KMS-11 (cell line): Measurements from ENCODE around the gene TBCC.

Source experiments
- H2AFZ ChIP-seq: fragments of 200-600 bp; sonication (generic); 2 replicates; pipeline ENCODE4 v1.6.1; 2016; ENCODE audit warnings: antibody characterized with exemption, mixed run types, low read depth
- H3K27ac ChIP-seq: fragments of 200-600 bp; sonication (generic); 2 replicates; pipeline ENCODE4 v1.6.1; 2016; ENCODE audit warnings: mild to moderate bottlenecking, mixed run types
- H3K27me3 ChIP-seq: fragments of 200-600 bp; sonication (generic); 2 replicates; pipeline ENCODE4 v1.6.1; 2017; ENCODE audit warnings: mild to moderate bottlenecking, low read depth, mixed run types, moderate library complexity; ENCODE audit not compliant: insufficient read depth
- H3K36me3 ChIP-seq: fragments of 200-600 bp; sonication (generic); 2 replicates; pipeline ENCODE4 v1.6.1; 2017; ENCODE audit warnings: mild to moderate bottlenecking, mixed run types; ENCODE audit not compliant: insufficient read depth
- H3K4me1 ChIP-seq: fragments of 200-600 bp; sonication (generic); 2 replicates; pipeline ENCODE4 v1.6.1; 2016; ENCODE audit warnings: mild to moderate bottlenecking, low read depth, mixed run types; ENCODE audit not compliant: poor library complexity, severe bottlenecking
- H3K4me2 ChIP-seq: fragments of 200-600 bp; sonication (generic); 2 replicates; pipeline ENCODE4 v1.7.0; 2016; ENCODE audit warnings: mild to moderate bottlenecking, mixed run types
- H3K4me3 ChIP-seq: fragments of 200-600 bp; sonication (generic); IDR thresholded peaks from 2 replicates; pipeline ENCODE4 v1.6.1; 2017; ENCODE audit warnings: low read depth, low read length, mixed read lengths; ENCODE audit not compliant: insufficient read depth
- H3K79me2 ChIP-seq: fragments of 200-600 bp; sonication (generic); 2 replicates; pipeline ENCODE4 v1.6.1; 2016; ENCODE audit warnings: low read depth, mixed run types; ENCODE audit not compliant: insufficient read depth
- H3K9ac ChIP-seq: fragments of 200-600 bp; sonication (generic); 2 replicates; pipeline ENCODE4 v1.6.1; 2016; ENCODE audit warnings: mild to moderate bottlenecking, mixed run types
- H4K20me1 ChIP-seq: fragments of 200-600 bp; sonication (generic); 2 replicates; pipeline ENCODE4 v1.6.1; 2016; ENCODE audit warnings: mild to moderate bottlenecking, mixed run types; ENCODE audit not compliant: insufficient read depth
- CTCF ChIP-seq: fragments of 200-600 bp; sonication (generic); conservative IDR thresholded peaks from 2 replicates; pipeline ENCODE4 v1.6.1; 2017; ENCODE audit warnings: low read depth, mild to moderate bottlenecking, antibody characterized with exemption, low read length, moderate library complexity, mixed read lengths

TBCC gene

GRCh38 chr6:42715871-42716270 is 30.0 kb downstream of the TBCC start:
- Histone ChIP-seq H3K36me3 (no peaks in the 10 kb centered on the region), H3K27me3 (no peaks in the 10 kb centered on the region), H4K20me1 (no peaks in the 10 kb centered on the region), H3K9ac (no peak overlapping the region), H3K4me1 (no peaks in the 10 kb centered on the region), H2AFZ (no peak overlapping the region), H3K4me3 (no peak overlapping the region), H3K79me2 (no peaks in the 10 kb centered on the region), H3K4me2 (no peak overlapping the region), H3K27ac (no peak overlapping the region)
- TF ChIP-seq CTCF: no peak

GRCh38 chr6:42714098-42714761 is 31.7 kb downstream of the TBCC start:
- no peaks in the 10 kb centered on the region for H3K27me3 ChIP-seq
- no peak overlapping the region for H3K4me3 ChIP-seq
- H3K36me3 ChIP-seq: no peaks in the 10 kb centered on the region
- H3K27ac ChIP-seq: no peak overlapping the region
- H4K20me1 ChIP-seq: no peaks in the 10 kb centered on the region
- no peaks in the 10 kb centered on the region for H3K79me2 ChIP-seq
- no peak overlapping the region for H3K4me2 ChIP-seq
- TF ChIP-seq CTCF: no peak
- H3K4me1 ChIP-seq: no peaks in the 10 kb centered on the region
- no peak overlapping the region for H2AFZ ChIP-seq
- H3K9ac ChIP-seq: no peak overlapping the region

GRCh38 chr6:42711930-42712329 is 34.0 kb downstream of the TBCC start:
- Histone ChIP-seq H3K9ac (no peak overlapping the region), H3K4me1 (no peaks in the 10 kb centered on the region)
- no peak for TF ChIP-seq CTCF

GRCh38 chr6:42710316-42710715 is 35.6 kb downstream of the TBCC start:
- no peaks in the 10 kb centered on the region for H4K20me1 ChIP-seq
- no peak overlapping the region for H2AFZ ChIP-seq
- H3K27ac ChIP-seq: no peak overlapping the region

More at GRCh38 chr6:42711930-42712329, 34.0 kb downstream of the TBCC start:
- Histone ChIP-seq H3K4me2 (no peak overlapping the region), H3K27me3 (no peaks in the 10 kb centered on the region), H2AFZ (no peak overlapping the region), H3K4me3 (no peak overlapping the region), H4K20me1 (no peaks in the 10 kb centered on the region), H3K79me2 (no peaks in the 10 kb centered on the region), H3K36me3 (no peaks in the 10 kb centered on the region), H3K27ac (no peak overlapping the region)

More at GRCh38 chr6:42710316-42710715, 35.6 kb downstream of the TBCC start:
- H3K4me1 ChIP-seq: no peaks in the 10 kb centered on the region
- TF ChIP-seq CTCF: no peak
- H3K4me2 ChIP-seq: no peak overlapping the region
- no peak overlapping the region for H3K4me3 ChIP-seq
- no peaks in the 10 kb centered on the region for H3K27me3 ChIP-seq
- H3K9ac ChIP-seq: no peak overlapping the region
- no peaks in the 10 kb centered on the region for H3K36me3 ChIP-seq
- no peaks in the 10 kb centered on the region for H3K79me2 ChIP-seq
